HG03064 (cell line): ENCODE results near the gene CCT4.
"Not testable (repeated sequence)": the region's sequence is repeated elsewhere in the genome, so short reads cannot be mapped to it uniquely, and the experiment has no call there.

ENCODE experiments used
- ATAC-seq: cut with Tn5 transposase; IDR thresholded peaks from one replicate; pipeline ENCODE4 v1.9.1; 2021; ENCODE audit warnings: low read depth; ENCODE audit not compliant: unreplicated experiment

CCT4 gene

GRCh38 chr2:61879351-61879750, 9.1 kb downstream of the CCT4 start:
- ATAC-seq: not testable (repeated sequence)

GRCh38 chr2:61878761-61879160, 9.7 kb downstream of the CCT4 start:
- ATAC-seq: no peak

DNA sequence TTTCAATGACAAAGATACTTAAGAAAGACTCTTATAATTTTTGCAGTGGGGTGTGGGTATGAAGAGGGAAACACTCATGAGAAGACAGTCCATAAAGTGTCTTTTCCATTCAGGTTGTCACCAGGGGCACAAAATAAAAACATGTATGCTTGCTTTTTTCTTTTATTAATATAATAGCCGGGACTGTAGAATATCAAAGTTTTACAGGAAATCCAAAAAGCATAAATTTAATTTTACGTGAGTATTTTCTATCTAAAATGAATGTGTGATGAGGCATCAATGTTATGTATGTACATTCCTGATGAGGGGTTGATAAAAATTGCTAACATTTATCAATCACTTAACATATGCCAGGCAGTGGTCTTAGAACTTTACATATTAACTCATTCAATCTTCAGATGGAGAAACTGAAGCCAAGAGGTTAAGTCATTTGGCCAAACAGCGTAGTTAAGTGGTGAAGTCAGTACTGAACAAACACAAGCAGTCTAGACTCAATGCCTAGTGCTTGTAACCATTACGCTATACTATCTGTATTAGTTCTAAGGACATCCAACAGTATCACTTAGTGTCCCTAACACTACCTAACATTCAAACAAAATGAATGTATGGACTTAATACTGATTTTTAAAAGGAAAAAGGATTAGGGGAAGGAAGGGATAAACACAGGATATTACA, 10.7 kb downstream of the CCT4 start:
- no peak for ATAC-seq

- no peak for ATAC-seq
Measured at GRCh38 chr2:61876400-61876799, 12.1 kb downstream of the CCT4 start.

- not testable (repeated sequence) for ATAC-seq
Measured at GRCh38 chr2:61866482-61867089, 21.9 kb downstream of the CCT4 start.

DNA sequence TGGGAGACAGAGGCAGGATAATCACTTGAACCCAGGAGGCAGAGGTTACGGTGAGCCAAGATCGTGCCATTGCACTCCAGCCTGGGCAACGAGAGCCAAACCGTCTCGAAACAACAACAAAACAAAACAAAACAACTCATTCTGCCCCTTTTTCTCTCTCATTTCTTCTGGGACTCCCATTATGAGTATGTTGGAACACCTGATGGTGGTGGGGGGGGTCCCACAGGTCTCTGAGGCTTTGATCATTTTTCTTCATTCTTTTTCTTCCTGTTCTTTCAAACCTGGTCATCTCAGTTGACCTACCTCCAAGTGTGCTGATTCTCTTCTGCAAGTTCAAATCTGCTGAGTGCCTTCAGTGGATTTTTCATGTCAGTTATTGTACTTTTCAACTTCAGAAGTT, 26.4 kb downstream of the CCT4 start:
- no peak for ATAC-seq

DNA sequence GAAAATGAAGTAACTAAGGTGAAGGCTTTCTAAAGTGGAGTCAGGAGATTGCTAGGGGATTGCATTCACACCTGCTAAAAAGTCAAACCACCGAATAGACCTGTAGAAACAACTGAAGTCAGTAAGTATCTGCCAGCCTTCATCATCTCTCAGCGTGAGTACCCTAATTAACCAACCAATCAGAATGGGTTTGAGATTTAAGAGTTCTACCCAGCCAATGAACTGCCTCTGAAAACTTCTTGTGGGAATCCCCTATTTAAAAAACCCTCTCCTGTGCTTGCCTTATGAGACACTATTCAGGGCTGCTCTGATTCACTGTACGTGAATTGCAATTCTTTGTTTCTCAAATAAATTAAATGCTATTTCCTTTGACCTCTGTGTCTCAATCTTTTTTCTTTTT, 31.2 kb downstream of the CCT4 start:
- ATAC-seq: no peak

DNA sequence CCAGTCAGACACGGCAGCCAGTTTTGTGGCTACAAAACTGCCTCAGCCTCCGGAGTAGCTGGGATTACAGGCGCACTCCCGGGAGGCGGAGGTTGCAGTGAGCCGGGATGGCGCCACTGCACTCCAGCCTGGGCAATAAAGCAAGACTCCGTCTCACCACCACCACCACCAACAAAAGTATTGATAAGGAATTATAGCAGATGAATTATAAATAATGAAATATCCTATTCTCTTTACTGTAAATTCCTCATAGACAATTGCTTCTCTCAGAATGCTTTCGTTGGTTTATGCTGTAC, 33.2 kb downstream of the CCT4 start:
- no peak for ATAC-seq

DNA sequence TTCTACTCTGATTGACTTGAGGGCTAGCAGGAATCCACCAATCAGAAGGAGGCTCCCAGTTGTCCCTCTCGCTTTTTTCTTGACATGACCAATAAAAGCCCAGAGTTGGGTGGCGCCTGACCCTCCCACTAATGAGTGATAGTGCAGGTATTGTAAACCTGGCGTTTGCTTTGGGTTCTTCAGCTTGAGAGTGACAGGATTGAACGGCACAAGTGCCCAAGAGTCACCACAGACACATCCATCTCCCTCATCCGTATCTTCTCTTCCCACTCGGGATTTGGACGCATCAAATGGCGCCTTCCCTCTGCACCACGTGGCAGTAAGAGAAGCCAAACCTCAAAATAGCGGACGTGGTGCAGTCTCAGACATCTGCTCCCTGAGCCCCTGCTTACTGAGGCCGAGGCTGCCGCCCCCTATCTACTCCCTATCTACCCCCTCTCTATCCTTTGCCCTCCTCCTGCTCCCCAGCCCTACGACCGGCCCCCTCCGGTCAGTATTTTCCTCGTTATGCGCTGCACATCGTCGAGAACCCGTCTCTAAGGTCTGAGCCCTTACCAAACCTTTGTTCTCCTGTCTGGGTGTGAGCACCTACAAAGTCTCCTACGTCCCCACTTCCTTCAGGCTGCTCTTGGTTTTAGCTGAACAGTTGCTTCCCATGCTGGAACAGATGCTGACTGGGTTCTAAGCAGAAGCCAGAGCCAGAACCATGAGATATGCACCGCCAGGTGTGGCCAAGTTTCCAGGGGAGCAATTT, 33.7 kb downstream of the CCT4 start:
- peak; percentile 87 for ATAC-seq

DNA sequence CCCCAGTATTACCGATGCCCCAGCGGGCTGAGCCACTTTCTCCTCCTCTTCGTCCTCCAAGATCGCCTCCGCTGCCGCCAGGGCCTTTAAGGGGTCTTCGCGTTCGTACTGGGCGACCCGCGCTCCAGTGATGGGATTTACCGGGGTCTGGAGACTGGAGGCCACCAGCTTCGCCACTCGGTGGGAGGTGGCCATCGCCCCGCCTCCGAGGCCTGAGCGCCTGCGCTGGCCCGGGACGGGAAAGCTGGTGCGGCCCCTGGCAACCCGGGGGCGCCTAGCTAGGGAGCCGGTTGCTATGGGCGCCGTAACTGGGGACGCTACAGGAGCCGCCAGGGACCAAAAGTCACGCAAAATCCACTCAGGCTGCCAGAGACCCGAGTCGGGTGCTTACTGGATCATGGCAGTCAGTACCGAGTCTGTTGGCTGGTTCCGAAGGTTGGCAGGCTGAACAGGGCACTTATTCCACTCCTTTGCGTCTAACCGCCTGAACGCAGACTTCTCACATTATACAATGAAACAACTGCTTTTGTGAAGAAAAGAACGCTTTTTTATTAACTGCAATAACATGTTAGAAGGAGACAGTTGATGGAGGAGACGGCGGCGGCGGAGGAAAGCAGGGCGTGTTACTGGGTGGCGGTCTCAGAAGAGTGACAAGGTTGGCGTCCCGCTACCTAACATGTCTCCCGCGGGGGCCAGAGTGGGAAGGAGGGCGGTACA, 34.5 kb downstream of the CCT4 start, which contains the start of gene FAM161A:
Gene FAM161A, minus strand, starts transcription at position 214 of the 717 bp plus-strand sequence. Its CDS starts 19 bp downstream, at position 195.
- peak; percentile 72 for ATAC-seq

GRCh38 chr2:61853086-61853846, 35.2 kb downstream of the CCT4 start:
- ATAC-seq: peak; percentile 53

DNA sequence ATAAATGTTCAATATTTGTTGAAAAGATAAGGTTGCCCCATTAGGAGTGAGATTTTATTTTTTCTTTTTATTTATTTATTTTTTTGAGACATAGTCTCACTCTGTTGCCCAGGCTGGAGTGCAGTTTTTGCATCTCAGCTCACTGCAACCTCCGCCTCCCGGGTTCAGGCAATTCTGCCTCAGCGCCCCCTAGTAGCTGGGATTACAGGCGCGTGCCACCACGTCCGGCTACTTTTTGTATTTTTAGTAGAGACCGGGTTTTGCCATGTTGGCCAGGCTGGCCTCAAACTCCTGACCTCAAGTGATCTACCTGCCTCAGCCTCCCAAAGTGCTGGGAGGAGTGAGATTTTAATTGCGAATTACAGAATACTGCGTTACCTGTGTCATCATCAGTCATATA, 37.2 kb downstream of the CCT4 start:
- not testable (repeated sequence) for ATAC-seq

GRCh38 chr2:61845320-61845719, 43.1 kb downstream of the CCT4 start:
- no peak for ATAC-seq

- ATAC-seq: no peak
Measured at GRCh38 chr2:61841286-61841685, 47.2 kb downstream of the CCT4 start.

DNA sequence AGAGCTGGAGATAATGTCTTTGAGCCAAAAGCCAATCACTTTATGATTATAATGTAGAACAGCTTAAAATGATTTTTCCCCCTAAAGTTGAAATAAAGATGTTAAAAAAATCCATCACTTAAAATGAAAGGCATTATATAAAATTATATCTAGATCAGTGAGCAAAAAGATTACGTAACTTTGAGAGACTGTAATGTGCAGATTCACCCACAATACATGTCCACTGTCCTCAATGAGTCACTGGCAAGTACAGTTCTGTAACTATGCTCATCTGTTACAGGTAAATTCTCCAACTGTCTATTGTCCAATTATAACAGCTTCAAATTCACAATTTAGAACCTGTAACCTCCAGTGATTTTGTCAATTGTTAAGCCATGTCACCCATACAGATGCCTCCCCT, 53.6 kb downstream of the CCT4 start:
- no peak for ATAC-seq

DNA sequence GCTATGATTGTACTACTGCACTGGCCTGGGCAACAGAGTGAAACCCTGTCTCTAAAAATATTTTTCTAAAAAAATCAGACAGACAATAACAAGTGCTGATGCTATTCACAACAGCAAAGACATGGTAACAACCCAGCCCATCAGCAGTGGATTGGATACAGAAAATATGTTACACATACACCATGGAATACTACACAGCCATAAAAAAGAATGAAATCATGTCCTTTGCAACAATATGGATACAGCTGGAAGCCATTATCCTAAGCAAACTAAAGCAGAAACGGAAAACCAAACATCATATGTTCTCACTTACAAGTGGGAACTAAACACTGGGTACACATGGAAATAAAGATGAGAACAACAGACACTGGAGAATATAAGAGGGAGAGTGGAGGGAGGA, 54.5 kb downstream of the CCT4 start:
- ATAC-seq: no peak

DNA sequence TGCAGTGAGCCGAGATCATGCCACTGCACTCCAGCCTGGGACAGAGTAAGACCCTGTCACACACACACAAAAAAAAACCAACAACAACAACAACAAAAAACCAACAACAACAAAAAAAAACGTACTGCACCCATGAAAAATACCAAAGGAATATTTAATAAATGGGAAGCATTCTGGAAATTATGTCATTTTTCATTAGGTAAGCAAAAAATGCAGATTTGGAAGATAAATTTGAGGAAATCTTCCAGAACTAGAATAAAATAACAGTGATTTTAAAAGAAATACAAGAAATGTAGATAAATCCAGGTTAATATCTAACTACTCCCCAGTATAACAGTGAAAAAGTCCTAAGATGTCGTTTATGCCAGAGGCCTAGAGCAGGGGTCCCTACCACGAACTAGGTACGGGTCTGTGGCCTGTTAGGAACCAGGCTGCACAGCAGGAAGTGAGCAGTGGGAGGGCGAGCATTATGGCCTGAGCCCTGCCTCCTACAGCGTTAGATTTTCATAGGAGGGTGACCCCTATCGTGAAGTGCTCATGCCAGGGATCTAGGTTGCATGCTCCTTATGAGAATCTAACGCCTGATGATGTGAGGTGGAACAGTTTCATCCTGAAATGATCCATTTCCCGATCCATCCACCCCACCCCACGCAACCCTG, 56.1 kb downstream of the CCT4 start:
- ATAC-seq: no peak

GRCh38 chr2:61822255-61822654, 66.2 kb downstream of the CCT4 start:
- ATAC-seq: no peak
